SU-DHL-6 (cell line): ENCODE data around the gene PINLYP.

Source experiments
- H2AFZ ChIP-seq: fragments of 200-600 bp; sonication (generic); 2 replicates; pipeline ENCODE4 v1.6.1; 2014; ENCODE audit warnings: low read depth, mild to moderate bottlenecking, moderate library complexity, mixed read lengths, antibody characterized with exemption, low read length; ENCODE audit not compliant: severe bottlenecking
- H3F3A ChIP-seq: fragments of 200-600 bp; shearing (Covaris generic); 2 replicates; pipeline ENCODE4 v1.6.0; 2016; ENCODE audit warnings: antibody characterized with exemption, mild to moderate bottlenecking; ENCODE audit not compliant: insufficient read depth
- H3K27ac ChIP-seq: fragments of 200-600 bp; sonication (generic); 2 replicates; pipeline ENCODE4 v1.5.1; 2016; ENCODE audit warnings: low read depth, mild to moderate bottlenecking, low read length, moderate library complexity, mixed read lengths
- H3K27me3 ChIP-seq: fragments of 200-600 bp; sonication (generic), shearing (Covaris generic); 2 replicates; pipeline ENCODE4 v1.6.0; 2014; ENCODE audit warnings: mild to moderate bottlenecking, low read length
- H3K36me3 ChIP-seq: fragments of 200-600 bp; sonication (generic); 2 replicates; pipeline ENCODE4 v1.6.1; 2014; ENCODE audit warnings: mild to moderate bottlenecking, low read length, mixed read lengths
- H3K4me2 ChIP-seq: fragments of 300-600, 200-600 bp; shearing (Covaris generic), sonication (generic); 2 replicates; pipeline ENCODE4 v1.6.0; 2014; ENCODE audit warnings: low read length, low read depth, mild to moderate bottlenecking; ENCODE audit not compliant: poor library complexity, severe bottlenecking
- H3K4me3 ChIP-seq: fragments of 200-600 bp; sonication (generic); 2 replicates; pipeline ENCODE4 v1.5.1; 2014; ENCODE audit warnings: antibody characterized with exemption, low read length, mild to moderate bottlenecking, mixed read lengths; ENCODE audit not compliant: insufficient read depth, poor library complexity, severe bottlenecking
- H3K79me2 ChIP-seq: fragments of 200-600 bp; sonication (generic); 2 replicates; pipeline ENCODE4 v1.6.1; 2014; ENCODE audit warnings: mild to moderate bottlenecking, low read length, moderate library complexity; ENCODE audit not compliant: insufficient read depth
- H3K9ac ChIP-seq: fragments of 200-600 bp; sonication (generic); 2 replicates; pipeline ENCODE4 v1.7.0; 2014; ENCODE audit warnings: mild to moderate bottlenecking, low read length
- H3K9me2 ChIP-seq: fragments of 200-600 bp; sonication (generic); replicated peaks from 2 replicates; pipeline ENCODE4 v1.6.1; 2014; ENCODE audit warnings: low read length; ENCODE audit not compliant: insufficient read depth
- H3K9me3 ChIP-seq: fragments of 200-600 bp; sonication (generic); 2 replicates; pipeline ENCODE4 v1.6.1; 2014; ENCODE audit warnings: low read length, mixed read lengths; ENCODE audit not compliant: insufficient read depth
- H4K20me1 ChIP-seq: fragments of 200-600 bp; sonication (generic); 2 replicates; pipeline ENCODE4 v1.6.1; 2014; ENCODE audit warnings: low read depth, mild to moderate bottlenecking, antibody characterized with exemption, low read length, moderate library complexity, mixed read lengths
- CTCF ChIP-seq: fragments of 200-600 bp; sonication (generic); IDR thresholded peaks from one replicate; pipeline ENCODE4 v1.5.1; 2017; ENCODE audit warnings: antibody characterized with exemption, mild to moderate bottlenecking, low read length, moderate library complexity; ENCODE audit not compliant: insufficient read depth, poor library complexity, severe bottlenecking
- EZH2phosphoT487 ChIP-seq: fragments of 200-600 bp; sonication (generic), shearing (Covaris generic); conservative IDR thresholded peaks from 2 replicates; pipeline ENCODE4 v1.6.1; 2018; ENCODE audit warnings: mild to moderate bottlenecking, antibody characterized with exemption, low read length, moderate library complexity, mixed read lengths

The PINLYP gene

GRCh38 chr19:43538922-43539321 lies 36.7 kb upstream of the PINLYP start:
- H3K4me2 ChIP-seq, result no peak overlapping the region
- H3K9me3 ChIP-seq, result no peaks in the 10 kb centered on the region
- no peak overlapping the region for H3K4me3 ChIP-seq
- H3K9ac ChIP-seq, result no peak overlapping the region
- H3F3A ChIP-seq, result peaks cover 8% of the 10 kb centered on the region; the same call in 1 of the 2 replicates
- no peak overlapping the region for H3K27ac ChIP-seq
- no peak overlapping the region for H2AFZ ChIP-seq
- H3K9me2 ChIP-seq, result no peaks in the 10 kb centered on the region
- H3K79me2 ChIP-seq, result no peaks in the 10 kb centered on the region
- H3K27me3 ChIP-seq, result no peaks in the 10 kb centered on the region
- H4K20me1 ChIP-seq, result no peaks in the 10 kb centered on the region
- TF ChIP-seq CTCF (no peak), EZH2phosphoT487 (no peak)
- H3K36me3 ChIP-seq, result peaks cover 5% of the 10 kb centered on the region

DNA sequence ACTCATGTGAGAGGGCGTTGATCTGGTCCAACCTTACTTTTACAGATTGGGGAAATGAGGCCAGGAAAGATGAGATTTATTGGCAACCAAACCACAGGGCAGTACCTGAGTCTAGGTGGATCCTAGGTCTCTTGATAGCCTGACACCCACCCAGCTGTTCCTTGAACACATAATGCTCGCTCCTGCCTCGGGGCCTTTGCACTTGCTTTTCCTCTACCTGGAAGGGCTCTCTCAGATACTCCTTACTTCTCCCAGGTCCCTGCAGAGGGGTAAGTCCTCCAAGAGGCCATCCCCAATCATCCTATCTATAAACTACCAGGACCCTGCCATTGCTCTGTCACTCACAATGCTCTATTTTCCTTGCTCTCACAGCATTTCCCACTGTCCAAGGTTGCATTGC lies 35.2 kb upstream of the PINLYP start:
- no peaks in the 10 kb centered on the region for H3K79me2 ChIP-seq
- H3K9me2 ChIP-seq, result no peaks in the 10 kb centered on the region
- peaks cover 5% of the 10 kb centered on the region for H3K36me3 ChIP-seq
- no peaks in the 10 kb centered on the region for H3K9me3 ChIP-seq
- peaks cover 8% of the 10 kb centered on the region; the same call in 1 of the 2 replicates for H3F3A ChIP-seq
- H3K9ac ChIP-seq, result no peak overlapping the region
- H2AFZ ChIP-seq, result no peak overlapping the region
- TF ChIP-seq EZH2phosphoT487 (no peak), CTCF (no peak)
- H3K27me3 ChIP-seq, result no peaks in the 10 kb centered on the region
- H3K4me3 ChIP-seq, result no peak overlapping the region
- H3K4me2 ChIP-seq, result no peak overlapping the region
- H4K20me1 ChIP-seq, result no peaks in the 10 kb centered on the region
- H3K27ac ChIP-seq, result no peak overlapping the region

GRCh38 chr19:43541920-43542650 lies 33.5 kb upstream of the PINLYP start:
- Histone ChIP-seq H3K27me3 (no peaks in the 10 kb centered on the region), H3F3A (no peaks in the 10 kb centered on the region), H3K9me3 (no peaks in the 10 kb centered on the region), H4K20me1 (no peaks in the 10 kb centered on the region), H3K79me2 (no peaks in the 10 kb centered on the region), H3K9ac (no peak overlapping the region), H3K36me3 (peaks cover 5% of the 10 kb centered on the region), H3K4me3 (no peak overlapping the region), H3K4me2 (no peak overlapping the region), H3K9me2 (no peaks in the 10 kb centered on the region), H3K27ac (no peak overlapping the region), H2AFZ (no peak overlapping the region)
- TF ChIP-seq CTCF, result no peak
- no peak for TF ChIP-seq EZH2phosphoT487
